HG03064 (cell line): ENCODE results near the gene AIFM3.
"Not testable (repeated sequence)": the region's sequence is repeated elsewhere in the genome, so short reads cannot be mapped to it uniquely, and the experiment has no call there.

Experiments used
- ATAC-seq: cut with Tn5 transposase; IDR thresholded peaks from one replicate; pipeline ENCODE4 v1.9.1; 2021; ENCODE audit warnings: low read depth; ENCODE audit not compliant: unreplicated experiment

The AIFM3 gene

GRCh38 chr22:20957102-20957682, 9.9 kb upstream of the AIFM3 start:
- no peak for ATAC-seq

- ATAC-seq, result no peak
Observed at GRCh38 chr22:20957683-20958431, 9.2 kb upstream of the AIFM3 start.

DNA sequence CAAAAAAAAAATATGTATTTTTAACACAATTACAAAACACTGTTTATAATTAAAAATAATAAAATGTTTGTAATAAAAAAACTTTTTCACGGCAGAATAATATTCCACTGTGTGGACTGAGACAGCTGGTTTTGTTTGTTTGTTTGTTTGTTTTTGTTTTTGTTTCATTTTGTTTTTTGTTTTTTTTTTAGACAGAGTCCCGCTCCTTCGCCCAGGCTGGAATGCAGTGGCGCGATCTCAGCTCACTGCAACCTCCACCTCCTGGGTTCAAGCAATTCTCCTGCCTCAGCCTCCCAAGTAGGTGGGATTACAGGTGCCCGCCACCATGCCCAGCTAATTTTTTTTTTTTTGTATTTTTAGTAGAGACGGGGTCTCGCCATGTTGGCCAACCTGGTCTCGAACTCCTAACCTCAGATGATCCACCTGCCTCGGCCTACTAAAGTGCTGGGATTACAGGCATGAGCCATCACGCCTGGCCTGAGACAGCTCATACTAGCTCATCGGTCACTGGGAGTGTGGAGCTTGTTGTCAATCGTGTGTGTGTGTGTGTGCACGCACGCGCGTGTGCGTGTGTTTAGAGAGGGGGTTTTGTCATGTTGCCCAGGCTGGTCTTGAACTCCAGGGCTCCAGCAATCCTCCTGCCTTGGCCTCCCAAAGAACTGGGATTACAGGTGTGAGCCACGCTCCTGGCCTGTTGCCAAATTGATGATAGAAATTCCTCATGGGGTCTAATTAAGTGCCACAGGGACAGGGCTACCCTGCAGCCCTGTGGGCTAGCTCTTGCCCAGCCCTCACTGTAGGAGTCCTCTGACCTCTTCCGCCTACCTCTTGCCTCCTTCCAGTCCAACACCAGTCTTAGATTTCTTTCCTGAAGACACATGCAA, 7.2 kb upstream of the AIFM3 start:
- ATAC-seq, result no peak

- ATAC-seq, result no peak
Observed at GRCh38 chr22:20960609-20961008, 6.4 kb upstream of the AIFM3 start.

GRCh38 chr22:20962491-20962945, 4.5 kb upstream of the AIFM3 start:
- ATAC-seq, result no peak

DNA sequence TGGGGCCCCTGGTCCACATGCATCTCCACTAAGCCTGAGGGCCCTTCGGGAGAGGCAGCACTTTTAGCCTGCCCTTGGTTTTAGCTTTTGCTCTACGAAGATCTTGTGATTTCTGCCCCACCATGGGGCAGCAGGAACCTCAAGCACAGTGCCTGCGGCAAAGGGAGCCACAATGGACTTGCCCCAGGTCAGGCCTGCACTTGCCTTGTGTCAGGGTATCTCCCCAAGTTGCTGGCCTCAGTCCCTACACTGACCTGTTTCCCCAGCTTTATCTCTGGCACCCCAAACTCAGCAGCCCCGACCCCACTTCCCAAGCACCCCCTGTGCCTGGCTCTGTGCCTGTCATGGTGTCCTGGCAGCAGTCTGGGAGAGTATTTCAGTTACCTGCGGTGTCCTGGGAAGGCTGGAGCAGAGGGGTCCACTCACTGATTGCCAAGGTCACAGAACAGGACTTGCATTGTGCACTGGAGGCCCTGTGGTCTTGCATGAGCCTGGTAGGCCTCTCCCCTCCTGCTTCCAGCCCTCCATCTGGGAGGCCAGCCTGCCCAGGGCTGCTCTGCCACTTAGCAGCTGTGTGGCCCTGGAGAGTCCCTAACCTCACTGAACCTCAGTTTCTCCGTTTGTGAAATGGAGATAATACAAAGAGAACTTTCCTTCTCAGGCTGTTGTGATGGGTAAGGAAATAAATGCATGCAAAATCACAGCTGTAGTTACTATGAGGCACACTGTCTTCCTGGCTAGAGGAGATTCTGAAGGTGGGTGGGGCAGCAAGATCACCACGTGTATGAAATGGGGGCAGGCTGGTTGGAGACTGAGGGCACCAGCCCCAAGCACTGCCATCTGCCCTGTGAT, 3.6 kb upstream of the AIFM3 start:
- ATAC-seq, result no peak

DNA sequence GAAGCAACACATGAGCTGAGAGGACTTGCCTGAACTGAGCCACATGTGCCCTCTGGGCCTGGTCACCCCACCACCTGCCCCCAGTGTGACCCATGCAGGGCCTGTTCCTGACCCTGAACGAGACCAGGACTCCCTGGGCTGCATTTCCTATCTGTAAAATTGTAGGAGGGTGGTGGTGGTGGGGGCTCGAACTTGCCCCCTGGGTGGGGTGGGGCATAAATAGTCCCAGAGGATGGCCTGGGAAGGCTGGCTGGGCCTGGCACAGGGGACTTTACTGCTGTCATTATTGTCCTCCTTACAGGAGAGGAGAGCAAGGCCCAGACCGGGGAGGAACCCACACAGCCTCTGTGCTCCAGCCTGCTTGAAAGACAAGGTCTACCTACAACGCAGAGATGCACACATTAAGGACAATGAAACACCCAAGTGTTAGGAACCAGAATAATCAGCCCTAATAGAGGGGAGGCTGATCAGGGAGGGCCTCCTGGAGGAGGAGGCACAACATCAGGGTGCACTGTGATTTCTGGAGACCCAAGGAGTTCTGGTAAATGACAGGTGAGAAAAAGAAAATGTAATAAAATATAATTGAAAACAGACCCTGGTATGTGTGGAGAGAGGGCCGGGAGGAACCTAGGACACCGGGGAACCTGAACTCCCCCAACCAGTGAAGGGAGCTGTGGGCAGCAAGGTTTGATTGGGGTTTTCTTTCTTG, 2.8 kb upstream of the AIFM3 start:
- no peak for ATAC-seq

DNA sequence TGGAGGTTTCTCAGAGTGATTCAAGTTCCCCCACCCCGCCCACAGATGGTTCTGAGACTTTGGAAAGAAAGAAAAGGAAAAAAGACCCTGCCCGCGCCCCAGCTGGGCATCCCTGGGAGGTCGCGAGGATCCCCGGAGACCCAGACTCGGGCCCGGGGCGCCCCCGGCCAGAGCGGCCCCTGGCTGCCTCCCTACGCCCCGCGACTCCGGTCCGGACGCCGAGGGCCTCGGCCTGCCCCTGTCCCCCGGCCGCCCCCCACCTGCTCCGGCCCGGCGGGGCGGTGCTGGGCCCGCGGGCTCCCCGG, 2.3 kb upstream of the AIFM3 start:
- ATAC-seq, result no peak

DNA sequence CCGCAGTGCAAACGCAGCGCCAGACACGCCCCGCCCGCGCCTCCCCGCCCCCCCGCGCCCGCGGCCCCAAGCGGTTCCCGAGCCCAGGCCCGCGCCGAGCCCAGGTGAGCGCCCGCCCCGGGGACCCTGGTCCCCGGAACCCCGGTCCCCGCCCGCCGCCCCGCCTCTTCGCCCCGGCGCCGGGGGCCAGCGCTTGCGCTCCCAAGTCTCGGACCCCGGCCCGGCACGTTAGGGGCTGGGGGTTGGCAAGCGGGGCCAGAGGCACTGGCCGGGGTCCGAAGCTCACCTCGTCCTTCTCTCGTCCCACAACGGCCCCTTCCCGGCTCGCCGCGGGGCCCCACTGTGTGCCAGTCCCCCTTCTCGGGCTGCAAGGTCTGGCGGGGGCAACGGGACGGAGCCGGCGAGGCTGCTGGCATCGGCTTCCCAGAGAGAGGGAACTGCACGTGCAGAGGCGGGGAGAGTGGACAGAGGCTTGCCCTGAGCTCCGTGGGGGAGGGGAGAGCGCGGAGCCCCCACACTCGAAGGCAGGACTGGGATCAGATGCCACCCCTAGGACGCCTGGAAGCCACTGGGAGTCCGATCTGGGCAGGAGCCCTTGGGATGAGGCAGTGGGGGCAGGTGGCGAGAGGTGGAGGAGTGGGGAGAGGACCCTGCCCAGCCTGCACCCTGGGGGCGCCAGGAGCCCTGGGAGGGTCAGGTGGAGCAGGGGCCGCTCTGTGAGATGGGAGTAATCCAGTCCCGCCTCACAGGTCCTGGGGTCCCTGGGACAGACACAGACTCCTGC, 1.8 kb upstream of the AIFM3 start:
- ATAC-seq, result no peak

DNA sequence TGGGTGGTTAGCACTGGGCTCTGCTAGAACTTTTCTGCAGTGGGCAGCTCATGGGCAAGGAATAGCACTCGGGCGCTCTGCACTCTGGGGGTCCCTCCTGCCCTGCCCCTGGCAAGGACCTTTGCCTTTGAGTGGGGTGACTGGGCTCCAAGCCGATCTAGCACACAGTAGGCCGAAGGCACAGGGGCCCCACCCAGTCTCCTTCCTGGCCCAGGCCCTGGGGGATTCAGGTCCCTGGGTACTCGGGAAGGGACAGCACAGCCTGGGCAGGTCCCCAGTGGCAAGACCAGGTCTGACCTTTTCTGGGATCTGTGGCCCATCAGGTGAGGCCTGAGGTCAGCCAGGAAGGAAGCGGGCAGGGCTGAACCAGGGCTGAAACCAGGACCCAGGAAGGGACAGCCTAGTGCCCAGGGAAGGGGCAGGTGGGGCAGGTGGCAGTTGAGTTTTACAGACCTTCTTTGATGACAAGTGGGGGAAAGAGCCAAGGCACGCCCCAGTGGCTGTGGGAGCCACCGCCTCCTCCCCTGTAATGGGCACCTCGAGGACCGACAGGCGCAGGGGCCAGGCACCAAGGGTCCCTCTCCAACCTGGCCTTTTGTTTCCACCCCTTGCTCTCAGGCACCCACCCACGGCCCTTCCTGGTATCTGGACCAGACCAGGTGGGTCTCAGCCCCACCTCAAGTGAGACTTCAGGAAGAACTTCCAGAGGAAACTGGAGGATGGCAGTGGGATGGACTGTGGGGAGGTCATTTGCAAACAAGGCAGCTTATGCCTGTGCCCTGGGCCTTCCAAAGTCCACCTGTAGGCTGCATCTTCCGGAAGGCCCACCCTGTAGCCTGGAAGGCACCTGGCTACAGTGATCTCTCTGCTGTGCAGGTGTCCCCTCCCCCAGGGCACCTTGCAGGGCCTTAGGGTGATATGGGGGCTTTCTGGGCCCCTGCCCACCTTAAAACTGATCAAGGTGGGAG, 883 bp upstream of the AIFM3 start:
- ATAC-seq, result no peak

DNA sequence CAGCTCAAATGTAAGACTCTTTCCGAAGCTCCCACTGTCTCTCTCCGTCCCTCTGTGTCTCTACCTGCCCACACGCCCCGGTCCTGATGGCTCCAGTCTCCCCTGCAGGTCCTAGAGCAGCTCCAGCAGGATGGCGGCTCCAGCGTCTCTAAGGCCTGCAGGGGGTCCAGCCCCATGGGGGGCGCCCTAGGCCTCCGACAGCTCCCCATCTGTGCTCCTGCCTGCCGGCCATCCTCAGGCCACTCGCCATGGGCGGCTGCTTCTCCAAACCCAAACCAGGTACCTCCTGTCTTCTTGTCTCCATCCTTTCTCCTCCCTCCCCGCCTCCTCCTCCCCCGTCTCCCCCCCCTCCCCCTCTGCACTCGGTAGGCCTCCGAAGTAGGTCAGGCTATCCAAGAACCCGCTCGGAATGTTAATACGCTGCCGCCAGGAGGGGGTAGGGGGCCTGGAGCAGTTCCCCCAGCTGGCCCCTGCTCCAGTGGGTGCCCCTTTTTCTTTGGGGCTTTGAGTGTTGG, 699 bp downstream of the AIFM3 start:
- ATAC-seq, result no peak

DNA sequence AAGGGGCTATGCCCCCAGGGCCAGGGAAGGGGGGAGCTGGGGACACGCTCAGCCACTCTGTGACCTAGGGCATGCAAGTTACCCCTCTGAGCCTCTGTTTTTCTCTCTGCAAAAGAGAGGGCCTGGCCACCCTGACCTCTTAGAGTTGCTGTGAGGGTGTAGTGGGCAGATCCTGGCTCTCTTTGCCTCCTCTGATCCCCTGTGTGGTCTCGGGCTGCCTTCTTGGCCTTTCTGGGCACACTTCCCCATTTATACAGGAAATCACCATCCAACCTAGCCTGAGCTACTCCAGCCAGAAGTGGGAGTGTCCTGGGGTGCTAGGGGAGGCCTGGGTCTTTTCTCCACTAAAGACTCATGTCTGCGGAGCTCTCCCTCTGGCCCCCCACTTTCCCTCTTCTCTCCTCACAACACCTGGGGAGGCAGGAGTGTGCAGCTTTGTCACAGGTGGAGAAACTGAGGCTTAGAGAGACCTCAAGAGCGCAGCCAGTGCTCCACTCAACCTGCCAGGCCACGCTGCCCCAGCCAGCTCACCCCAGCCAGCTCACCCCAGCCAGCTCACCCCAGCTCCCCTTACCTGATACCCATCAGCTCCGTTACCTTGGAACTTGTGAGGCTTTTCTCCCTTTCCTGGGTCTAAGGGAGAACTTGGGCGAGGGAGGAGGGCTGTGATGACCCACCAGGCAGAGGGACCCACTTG, 1.4 kb downstream of the AIFM3 start:
- no peak for ATAC-seq

GRCh38 chr22:20970939-20971657, 4.0 kb downstream of the AIFM3 start:
- no peak for ATAC-seq

- ATAC-seq, result not testable (repeated sequence)
Observed at GRCh38 chr22:20972014-20972694, 5.1 kb downstream of the AIFM3 start.

DNA sequence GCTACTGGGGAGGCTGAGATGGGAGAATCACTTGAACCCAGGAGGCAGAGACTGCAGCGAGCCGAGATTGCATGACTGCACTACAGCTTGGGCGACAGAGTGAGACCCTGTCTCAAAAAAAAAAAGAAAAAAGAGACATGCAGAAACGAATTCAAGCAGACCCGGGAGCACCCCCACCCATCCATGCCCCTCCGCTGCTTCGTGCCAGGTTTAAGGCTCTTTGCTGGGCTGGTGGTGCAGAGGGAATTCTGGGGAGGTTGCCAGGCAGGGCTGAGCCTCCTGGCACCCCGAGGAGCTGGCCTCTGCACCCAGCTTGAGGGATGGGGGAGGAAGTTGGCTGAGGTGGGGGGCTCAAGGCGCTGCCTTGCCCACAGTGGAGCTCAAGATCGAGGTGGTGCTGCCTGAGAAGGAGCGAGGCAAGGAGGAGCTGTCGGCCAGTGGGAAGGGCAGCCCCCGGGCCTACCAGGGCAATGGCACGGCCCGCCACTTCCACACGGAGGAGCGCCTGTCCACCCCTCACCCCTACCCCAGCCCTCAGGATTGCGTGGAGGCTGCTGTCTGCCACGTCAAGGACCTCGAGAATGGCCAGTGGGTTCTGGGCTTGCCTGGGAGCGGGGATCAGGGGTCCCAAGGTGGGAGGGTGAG, 6.0 kb downstream of the AIFM3 start:
- no peak for ATAC-seq
